HepG2 (cell line): ENCODE results near the gene PITHD1. TPM values are rescaled to one million over a fixed set of nuclear protein-coding genes. Genes with fewer than 3 reads are reported as not detected.

Experiments
- DR1 ChIP-seq: sonication (generic); formaldehyde crosslinking; IDR thresholded peaks from 2 replicates; pipeline ENCODE4 v1.8.0; 2021; ENCODE audit warnings: mild to moderate bottlenecking, missing genetic modification reagents, inconsistent platforms
- GLMP ChIP-seq: sonication (generic); formaldehyde crosslinking; IDR thresholded peaks from 2 replicates; pipeline ENCODE4 v1.9.0; 2021; ENCODE audit warnings: missing genetic modification reagents, mild to moderate bottlenecking, borderline replicate concordance
- KIAA2018 ChIP-seq: sonication (generic); formaldehyde crosslinking; IDR thresholded peaks from 2 replicates; pipeline ENCODE4 v1.5.0; 2020; ENCODE audit warnings: mild to moderate bottlenecking, missing genetic modification reagents, borderline replicate concordance
- NFIB ChIP-seq: sonication (generic); formaldehyde crosslinking; IDR thresholded peaks from 2 replicates; pipeline ENCODE4 v1.9.0; 2021; ENCODE audit warnings: missing genetic modification reagents, mild to moderate bottlenecking, borderline replicate concordance
- PRDM15 ChIP-seq: sonication (generic); formaldehyde crosslinking; IDR thresholded peaks from 2 replicates; pipeline ENCODE4 v1.4.0; 2020; ENCODE audit warnings: missing genetic modification reagents
- RFX3 ChIP-seq: IDR thresholded peaks from 2 replicates; pipeline ENCODE4 v1.6.1; 2016; ENCODE audit warnings: missing biosample characterization, missing genetic modification reagents
- ZBTB14 ChIP-seq: sonication (generic); formaldehyde crosslinking; IDR thresholded peaks from 2 replicates; pipeline ENCODE4 v1.4.0; 2020; ENCODE audit warnings: missing genetic modification reagents
- ZNF512B ChIP-seq: sonication (generic); formaldehyde crosslinking; IDR thresholded peaks from 2 replicates; pipeline ENCODE4 v1.5.1; 2020; ENCODE audit warnings: missing genetic modification reagents, mild to moderate bottlenecking, borderline replicate concordance
- ZNF709 ChIP-seq: sonication (generic); formaldehyde crosslinking; IDR thresholded peaks from 2 replicates; pipeline ENCODE4 v1.5.0; 2020; ENCODE audit warnings: mild to moderate bottlenecking, missing genetic modification reagents
- polyA plus RNA-seq, 8 experiments: library from polyadenylated mRNA; depleted of rRNA in 3 of 8; stranded (reverse) in 7 of 8; unstranded in 1 of 8; fragments of >200 nt; fragmentation: Illumina TruSeq in 4 of 8; extraction: Trizol in 4 of 8; gene quantifications; 2 replicates each; pipeline versions ENCODE4 v1.2.1 to v1.2.3, GENCODE V29; 2011 to 2016; ENCODE audit warnings: low read depth in 4 of 8, missing spikeins in 1 of 8, mixed read lengths in 1 of 8; ENCODE audit not compliant: insufficient read depth in 1 of 8
- total RNA-seq, 5 experiments: library from RNA; depleted of rRNA; stranded (reverse); fragments of >200 nt; fragmentation: Illumina TruSeq; extraction: Trizol; gene quantifications; 2 replicates each; pipeline ENCODE4 v1.2.3, GENCODE V29; 2016; ENCODE audit warnings: low read depth in 1 of 5

The PITHD1 gene
- total and polyA plus RNA-seq, 2 of the 13 experiments (the other 11 are each of a cell fraction or from before 2014, with no cell fraction given), result 28.0 to 37.3 TPM

- TF ChIP-seq DR1 (CRISPR knock-in tag) (no peak), NFIB (CRISPR knock-in tag) (no peak), RFX3 (CRISPR knock-in tag) (no peak), KIAA2018 (CRISPR knock-in tag) (no peak), ZNF709 (CRISPR knock-in tag) (no peak), PRDM15 (CRISPR knock-in tag) (no peak), GLMP (CRISPR knock-in tag) (no peak), ZBTB14 (no peak), ZNF512B (no peak)
These were observed 27.0 kb upstream of the PITHD1 start (continued) for GRCh38 chr1:23751050-23751814.
